Measurements from ENCODE around the gene PCARE. TPM values are rescaled to one million over a fixed set of nuclear protein-coding genes. Genes with fewer than 3 reads are reported as not detected.
A peak's percentile ranks its signal among the peaks of the same experiment; 100 is the strongest.

The PCARE gene
- polyA plus RNA-seq, 1 experiment: not detected

GRCh38 chr2:29115797-29116781 lies 41.8 kb upstream of the PCARE start:
- Histone ChIP-seq H3K27me3 (ENCODE audit: control insufficient read depth, insufficient read depth, low read length) (no peaks in the 10 kb centered on the region), H3K4me3 (ENCODE audit: low read depth, low read length) (peak overlapping the region; percentile 83), H3K9me3 (ENCODE audit: control insufficient read depth, insufficient read depth, low read length) (no peaks in the 10 kb centered on the region), H3K27ac (ENCODE audit: low read depth, low read length) (peak overlapping the region; percentile 96)
- TF ChIP-seq, protein P1, sequence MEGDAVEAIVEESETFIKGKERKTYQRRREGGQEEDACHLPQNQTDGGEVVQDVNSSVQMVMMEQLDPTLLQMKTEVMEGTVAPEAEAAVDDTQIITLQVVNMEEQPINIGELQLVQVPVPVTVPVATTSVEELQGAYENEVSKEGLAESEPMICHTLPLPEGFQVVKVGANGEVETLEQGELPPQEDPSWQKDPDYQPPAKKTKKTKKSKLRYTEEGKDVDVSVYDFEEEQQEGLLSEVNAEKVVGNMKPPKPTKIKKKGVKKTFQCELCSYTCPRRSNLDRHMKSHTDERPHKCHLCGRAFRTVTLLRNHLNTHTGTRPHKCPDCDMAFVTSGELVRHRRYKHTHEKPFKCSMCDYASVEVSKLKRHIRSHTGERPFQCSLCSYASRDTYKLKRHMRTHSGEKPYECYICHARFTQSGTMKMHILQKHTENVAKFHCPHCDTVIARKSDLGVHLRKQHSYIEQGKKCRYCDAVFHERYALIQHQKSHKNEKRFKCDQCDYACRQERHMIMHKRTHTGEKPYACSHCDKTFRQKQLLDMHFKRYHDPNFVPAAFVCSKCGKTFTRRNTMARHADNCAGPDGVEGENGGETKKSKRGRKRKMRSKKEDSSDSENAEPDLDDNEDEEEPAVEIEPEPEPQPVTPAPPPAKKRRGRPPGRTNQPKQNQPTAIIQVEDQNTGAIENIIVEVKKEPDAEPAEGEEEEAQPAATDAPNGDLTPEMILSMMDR (IDR thresholded peaks at IDR 0.05; ENCODE audit: low read depth, low read length): no peak
- CTCF ChIA-PET: interaction anchor here (1.0 to 1.6 kb wide), 2 partner anchors 13 to 157 kb away, joined by 3 to 12 read pairs; no protein-coding TSS in a partner anchor
- DNase-seq (ENCODE audit: low read depth, low spot score): peak; percentile 72
- POLR2A ChIA-PET: interaction anchor here (0.6 to 2.9 kb wide), 7 partner anchors 8 to 400 kb away, joined by 3 to 17 read pairs (median 4); partner anchors contain the start of genes PPP1CB and TOGARAM2

DNA sequence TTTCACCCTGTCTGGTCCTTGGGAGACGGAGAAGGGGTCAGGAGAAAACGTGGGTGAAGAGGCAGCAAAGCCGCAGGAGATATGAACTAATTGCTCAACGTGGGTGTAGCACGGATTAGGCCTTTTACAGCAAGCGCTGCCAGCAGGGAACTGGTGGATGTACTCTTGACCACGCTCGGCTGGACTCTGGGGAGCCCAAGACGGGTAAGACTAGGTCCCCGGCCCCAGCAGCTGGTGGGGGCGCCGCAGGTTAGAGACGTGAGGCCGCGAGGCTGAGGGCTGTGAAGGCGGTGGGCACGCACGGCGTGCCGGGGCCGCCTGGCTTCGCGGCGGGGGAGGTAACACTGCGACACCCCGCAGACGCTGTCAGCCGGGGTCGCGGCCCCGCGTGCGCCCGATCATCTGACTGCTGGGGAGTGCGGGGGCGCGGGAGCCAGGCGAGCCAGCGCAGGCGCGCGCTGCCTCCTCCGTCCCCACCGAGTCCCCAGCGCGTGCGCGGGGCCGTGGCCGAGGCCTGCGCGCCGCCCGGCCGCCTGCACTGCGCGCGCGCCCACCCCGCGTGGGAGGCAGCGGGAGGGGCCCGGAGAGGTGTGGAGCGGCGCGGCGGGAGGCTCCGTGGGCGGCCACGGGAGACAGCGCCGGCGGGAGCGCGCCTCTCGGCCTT lies 40.8 kb upstream of the PCARE start, which contains the start of gene CLIP4:
Gene CLIP4, plus strand, starts transcription at position 470 of the 664 bp plus-strand sequence. CDS start 5,974 bp downstream, outside the sequence.
- H3K27me3 ChIP-seq (ENCODE audit: control insufficient read depth, insufficient read depth, low read length): no peaks in the 10 kb centered on the region
- DNase-seq (ENCODE audit: low read depth, low spot score): no peak
- H3K27ac ChIP-seq (ENCODE audit: low read depth, low read length): peak within 1 kb of the TSS; percentile 96
- ChIA-PET POLR2A (interaction anchor here (0.9 to 1.2 kb wide), 2 partner anchors 15 to 401 kb away, joined by 4 read pairs; no protein-coding TSS in a partner anchor), CTCF (interaction anchor here (1.0 kb wide), 1 partner anchor 156 kb away, joined by 3 read pairs; no protein-coding TSS in a partner anchor)
- H3K4me3 ChIP-seq (ENCODE audit: low read depth, low read length): peak within 1 kb of the TSS; percentile 83
- H3K9me3 ChIP-seq (ENCODE audit: control insufficient read depth, insufficient read depth, low read length): no peaks in the 10 kb centered on the region
- TF ChIP-seq, protein P1 (IDR thresholded peaks at IDR 0.05; ENCODE audit: low read depth, low read length): no peak

DNA sequence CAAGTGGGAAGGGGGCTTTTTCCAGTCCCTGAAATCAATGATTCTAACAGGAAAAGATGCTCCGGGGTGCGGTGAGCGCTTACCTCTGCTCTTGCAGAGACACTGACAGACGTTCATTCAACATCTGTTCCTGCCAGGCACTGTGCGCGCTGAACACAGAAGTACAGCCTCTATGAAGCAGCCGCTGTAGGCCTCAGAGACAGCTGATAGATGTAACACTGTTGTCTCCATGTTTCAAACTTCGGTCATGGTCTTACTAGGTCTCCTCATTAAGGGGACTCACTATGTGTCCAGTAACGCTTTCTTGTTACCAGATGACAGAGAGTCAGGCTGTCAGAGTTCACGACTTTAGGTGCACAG lies 40.2 kb upstream of the PCARE start:
- TF ChIP-seq, protein P1 (IDR thresholded peaks at IDR 0.05; ENCODE audit: low read depth, low read length): no peak
- no peak for DNase-seq (ENCODE audit: low read depth, low spot score)
- peak overlapping the region; percentile 53 for H3K27ac ChIP-seq (ENCODE audit: low read depth, low read length)
- peak overlapping the region; percentile 53 for H3K4me3 ChIP-seq (ENCODE audit: low read depth, low read length)
- ChIA-PET POLR2A (interaction anchor here (0.7 to 1.2 kb wide), 2 partner anchors 16 to 1224 kb away, joined by 4 read pairs; partner anchors contain the start of genes BABAM2 and RBKS), CTCF (interaction anchor here (1.0 kb wide), 1 partner anchor 156 kb away, joined by 3 read pairs; no protein-coding TSS in a partner anchor)
- no peaks in the 10 kb centered on the region for H3K9me3 ChIP-seq (ENCODE audit: control insufficient read depth, insufficient read depth, low read length)
- no peaks in the 10 kb centered on the region for H3K27me3 ChIP-seq (ENCODE audit: control insufficient read depth, insufficient read depth, low read length)

DNA sequence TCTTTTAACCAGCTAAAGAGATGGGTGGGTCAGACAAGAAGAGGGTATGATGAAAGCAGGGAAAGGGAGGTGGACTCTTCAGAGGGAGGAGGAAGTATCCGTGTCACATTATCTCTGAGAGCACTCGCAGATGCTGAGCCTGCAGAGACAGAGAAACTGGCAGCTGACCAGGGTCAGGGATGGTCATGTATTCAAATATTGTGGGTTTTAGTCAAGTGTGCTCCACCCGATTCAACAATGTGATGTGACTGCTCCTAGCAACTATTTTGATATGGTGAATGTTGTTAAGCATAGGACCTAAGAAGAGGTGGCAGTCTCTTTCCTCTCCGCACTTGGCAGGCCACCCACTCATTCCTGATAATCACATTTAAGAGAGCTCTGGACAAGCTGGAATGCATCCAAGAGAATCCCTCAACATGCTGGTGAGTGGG lies 39.6 kb upstream of the PCARE start:
- H3K9me3 ChIP-seq (ENCODE audit: control insufficient read depth, insufficient read depth, low read length): no peaks in the 10 kb centered on the region
- no peaks in the 10 kb centered on the region for H3K27me3 ChIP-seq (ENCODE audit: control insufficient read depth, insufficient read depth, low read length)
- H3K4me3 ChIP-seq (ENCODE audit: low read depth, low read length): no peak overlapping the region
- no peak for DNase-seq (ENCODE audit: low read depth, low spot score)
- POLR2A ChIA-PET: interaction anchor here (0.7 to 1.2 kb wide), 3 partner anchors 16 to 1224 kb away, joined by 4 read pairs; partner anchors contain the start of genes BABAM2 and RBKS
- no peak overlapping the region for H3K27ac ChIP-seq (ENCODE audit: low read depth, low read length)
- TF ChIP-seq, protein P1 (IDR thresholded peaks at IDR 0.05; ENCODE audit: low read depth, low read length): no peak
- CTCF ChIA-PET: interaction anchor here (1.0 kb wide), 1 partner anchor 155 kb away, joined by 3 read pairs; no protein-coding TSS in a partner anchor
